Activated naive CD8-positive, alpha-beta T cell treated with anti-CD3 and anti-CD28 coated beads, Interleukin-2, amount 50 U/mL, for 24 hours (primary cell): ENCODE data around the gene SKIC8.

Experiments
- ATAC-seq: fragments of 150-1000 bp; cut with Tn5 transposase; one replicate; pipeline ENCODE4 v1.10.0; 2021
- DNase-seq: peaks from one replicate; pipeline ENCODE4 v3.0.0; 2021
- H3K27ac Mint-ChIP-seq: one replicate; pipeline ENCODE4 v1.8.0; 2021; ENCODE audit warnings: mild to moderate bottlenecking, mixed read lengths
- H3K27me3 Mint-ChIP-seq: one replicate; pipeline ENCODE4 v1.8.0; 2021; ENCODE audit warnings: mixed read lengths
- H3K36me3 Mint-ChIP-seq: one replicate; pipeline ENCODE4 v1.8.0; 2021; ENCODE audit warnings: low read depth, mixed read lengths
- H3K4me1 Mint-ChIP-seq: one replicate; pipeline ENCODE4 v1.8.0; 2021; ENCODE audit warnings: mixed read lengths
- H3K4me3 Mint-ChIP-seq: one replicate; pipeline ENCODE4 v1.8.0; 2021; ENCODE audit warnings: mild to moderate bottlenecking, moderate library complexity, mixed read lengths
- H3K9me3 Mint-ChIP-seq: one replicate; pipeline ENCODE4 v1.8.0; 2021; ENCODE audit warnings: mixed read lengths

SKIC8 gene

GRCh38 chr15:78299101-78299930 lies at the start of gene SKIC8:
TSS of gene SKIC8 (minus strand) at chr15:78299609. CDS start at chr15:78295686, 3,923 bp downstream.
- Mint-ChIP-seq H3K9me3 (no peaks in the 10 kb centered on the region), H3K27me3 (no peaks in the 10 kb centered on the region), H3K36me3 (peaks cover 9% of the 10 kb centered on the region), H3K27ac (peak within 1 kb of the TSS; percentile 91), H3K4me3 (peak within 1 kb of the TSS; percentile 94), H3K4me1 (peaks cover 39% of the 10 kb centered on the region)
- ATAC-seq (peak; percentile 98), DNase-seq (peak; percentile 93)

GRCh38 chr15:78347586-78348543 lies 48.5 kb upstream of the SKIC8 start:
- Mint-ChIP-seq H3K27ac (no peak overlapping the region), H3K4me3 (no peak overlapping the region), H3K27me3 (peaks cover 10% of the 10 kb centered on the region), H3K9me3 (no peaks in the 10 kb centered on the region), H3K4me1 (no peaks in the 10 kb centered on the region), H3K36me3 (no peaks in the 10 kb centered on the region)
- no peak for DNase-seq
- ATAC-seq, result no peak

DNA sequence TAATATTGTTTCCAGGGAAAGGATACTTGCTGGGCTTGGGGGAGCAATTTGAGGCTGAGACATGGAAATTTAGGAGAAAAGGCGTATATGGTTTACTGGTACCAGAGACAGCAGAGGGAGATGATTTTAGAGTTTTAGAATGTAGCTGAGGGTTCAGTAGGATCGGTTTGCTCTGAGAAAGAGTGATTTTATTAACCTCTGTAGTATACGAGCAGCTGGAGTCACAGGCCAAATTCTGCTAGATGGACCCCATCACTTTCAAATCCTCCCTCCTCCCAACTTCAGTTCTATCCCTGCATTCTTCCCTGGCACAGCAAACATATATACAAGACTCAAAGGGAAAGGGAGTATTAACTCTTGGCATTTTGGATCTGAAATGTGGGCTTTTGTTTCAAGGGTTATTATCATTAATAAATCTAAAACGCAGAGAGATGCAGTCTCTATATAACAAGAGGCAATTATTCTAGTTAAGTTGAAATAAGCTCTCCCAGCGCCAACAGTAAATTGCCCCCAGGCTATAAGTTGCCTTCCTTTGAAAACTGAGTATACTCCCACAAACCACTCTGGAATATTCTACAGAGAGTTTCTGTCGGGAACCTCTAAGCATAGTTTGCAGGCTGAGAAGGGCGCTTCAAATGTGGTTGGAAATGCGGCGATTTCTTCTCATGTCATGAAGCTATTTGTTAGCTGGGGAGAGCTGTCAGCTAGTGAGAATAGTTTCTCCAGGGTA lies 46.2 kb upstream of the SKIC8 start:
- peaks cover under 1% of the 10 kb centered on the region for H3K4me1 Mint-ChIP-seq
- H3K36me3 Mint-ChIP-seq, result no peaks in the 10 kb centered on the region
- DNase-seq (no peak), ATAC-seq (no peak)
- peaks cover 28% of the 10 kb centered on the region for H3K27me3 Mint-ChIP-seq
- no peak overlapping the region for H3K27ac Mint-ChIP-seq
- no peak overlapping the region for H3K4me3 Mint-ChIP-seq
- H3K9me3 Mint-ChIP-seq, result no peaks in the 10 kb centered on the region

DNA sequence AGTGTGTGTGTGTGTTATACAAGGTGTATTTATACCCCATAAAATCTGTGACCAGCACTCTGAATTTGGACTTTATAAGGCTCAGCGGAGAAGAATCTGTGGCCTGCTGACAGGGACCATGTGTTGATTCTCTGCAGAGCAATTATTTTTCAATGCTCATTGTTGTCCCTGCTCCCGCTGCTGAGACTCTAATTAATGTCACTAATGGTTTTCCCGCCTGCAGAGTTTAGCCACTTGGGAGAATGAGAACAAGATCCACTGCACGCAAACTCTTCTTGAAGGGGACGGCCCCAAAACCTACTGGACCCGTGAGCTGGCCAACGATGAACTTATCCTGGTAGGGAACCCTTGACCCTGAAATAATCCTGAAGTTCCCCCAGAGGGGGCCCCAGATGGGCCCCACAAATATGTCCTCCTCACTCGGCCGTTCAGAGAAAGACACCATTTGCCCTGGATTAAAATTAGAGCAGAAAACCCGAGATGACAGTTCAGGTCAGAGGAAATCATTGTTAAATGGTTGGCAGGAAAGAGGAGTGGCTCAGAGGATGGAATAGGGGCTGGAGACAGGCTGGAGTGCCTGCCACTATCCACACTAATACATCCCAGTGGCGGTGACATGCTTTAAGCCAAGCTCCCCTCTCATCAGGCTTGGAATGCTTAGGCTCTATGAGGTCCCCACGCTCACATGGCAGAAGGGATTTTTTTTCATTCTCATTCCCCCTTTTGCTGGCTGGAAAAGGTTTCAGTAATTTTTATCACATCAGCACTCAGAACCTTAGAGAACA lies 44.1 kb upstream of the SKIC8 start:
- ATAC-seq (no peak), DNase-seq (no peak)
- H3K4me3 Mint-ChIP-seq, result no peak overlapping the region
- peaks cover 48% of the 10 kb centered on the region for H3K27me3 Mint-ChIP-seq
- H3K9me3 Mint-ChIP-seq, result no peaks in the 10 kb centered on the region
- H3K27ac Mint-ChIP-seq, result no peak overlapping the region
- H3K4me1 Mint-ChIP-seq, result peaks cover 4% of the 10 kb centered on the region
- H3K36me3 Mint-ChIP-seq, result no peaks in the 10 kb centered on the region

GRCh38 chr15:78342021-78342420 lies 42.6 kb upstream of the SKIC8 start:
- H3K9me3 Mint-ChIP-seq, result no peaks in the 10 kb centered on the region
- H3K27me3 Mint-ChIP-seq, result peaks cover 49% of the 10 kb centered on the region
- no peak for DNase-seq
- H3K4me3 Mint-ChIP-seq, result no peak overlapping the region
- peaks cover 4% of the 10 kb centered on the region for H3K4me1 Mint-ChIP-seq
- no peaks in the 10 kb centered on the region for H3K36me3 Mint-ChIP-seq
- ATAC-seq, result no peak
- H3K27ac Mint-ChIP-seq, result no peak overlapping the region

DNA sequence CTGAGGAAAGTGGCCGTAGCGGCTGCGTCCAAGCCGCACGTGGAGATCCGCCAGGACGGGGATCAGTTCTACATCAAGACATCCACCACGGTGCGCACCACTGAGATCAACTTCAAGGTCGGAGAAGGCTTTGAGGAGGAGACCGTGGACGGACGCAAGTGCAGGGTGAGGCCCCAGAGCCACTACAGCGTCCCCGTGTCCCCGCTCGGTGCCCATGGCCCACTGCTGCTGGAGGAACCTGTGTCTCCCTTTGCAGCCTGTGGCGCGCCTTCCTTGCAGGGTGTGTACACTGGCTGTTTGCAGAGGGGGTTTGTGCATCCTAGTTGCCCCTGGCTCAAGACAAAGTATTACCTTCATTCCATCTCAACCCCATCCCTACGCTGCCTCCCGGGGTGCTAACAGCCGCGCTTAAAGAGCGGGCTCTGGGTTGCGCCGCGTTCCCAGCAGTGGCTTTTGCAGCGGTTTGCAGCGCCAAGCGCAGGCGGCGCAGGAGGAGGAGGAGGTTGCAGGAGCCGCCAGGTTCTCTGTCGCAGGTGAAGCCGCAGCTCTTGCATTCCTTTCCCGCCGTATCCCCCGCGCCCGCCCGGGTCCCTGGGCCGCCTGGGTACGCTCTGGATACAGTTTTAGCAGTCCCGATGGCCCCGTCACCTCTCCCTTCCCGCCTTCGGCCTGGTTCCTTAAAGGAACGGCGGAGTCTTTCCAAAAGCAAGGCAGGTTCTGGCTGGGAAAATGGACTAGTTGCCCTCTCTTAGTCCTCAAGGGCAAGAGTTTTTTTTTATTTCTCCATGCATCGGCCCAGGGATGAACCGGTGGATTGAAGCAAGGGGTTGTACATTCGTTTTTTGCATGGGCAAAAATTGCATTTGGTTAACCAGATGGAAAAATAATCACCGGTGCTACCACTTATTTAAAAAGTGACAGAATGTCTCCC lies 41.9 kb upstream of the SKIC8 start:
- H3K27me3 Mint-ChIP-seq, result peaks cover 49% of the 10 kb centered on the region
- peaks cover 4% of the 10 kb centered on the region for H3K4me1 Mint-ChIP-seq
- H3K9me3 Mint-ChIP-seq, result no peaks in the 10 kb centered on the region
- no peak overlapping the region for H3K4me3 Mint-ChIP-seq
- ATAC-seq (no peak), DNase-seq (no peak)
- no peaks in the 10 kb centered on the region for H3K36me3 Mint-ChIP-seq
- H3K27ac Mint-ChIP-seq, result no peak overlapping the region

DNA sequence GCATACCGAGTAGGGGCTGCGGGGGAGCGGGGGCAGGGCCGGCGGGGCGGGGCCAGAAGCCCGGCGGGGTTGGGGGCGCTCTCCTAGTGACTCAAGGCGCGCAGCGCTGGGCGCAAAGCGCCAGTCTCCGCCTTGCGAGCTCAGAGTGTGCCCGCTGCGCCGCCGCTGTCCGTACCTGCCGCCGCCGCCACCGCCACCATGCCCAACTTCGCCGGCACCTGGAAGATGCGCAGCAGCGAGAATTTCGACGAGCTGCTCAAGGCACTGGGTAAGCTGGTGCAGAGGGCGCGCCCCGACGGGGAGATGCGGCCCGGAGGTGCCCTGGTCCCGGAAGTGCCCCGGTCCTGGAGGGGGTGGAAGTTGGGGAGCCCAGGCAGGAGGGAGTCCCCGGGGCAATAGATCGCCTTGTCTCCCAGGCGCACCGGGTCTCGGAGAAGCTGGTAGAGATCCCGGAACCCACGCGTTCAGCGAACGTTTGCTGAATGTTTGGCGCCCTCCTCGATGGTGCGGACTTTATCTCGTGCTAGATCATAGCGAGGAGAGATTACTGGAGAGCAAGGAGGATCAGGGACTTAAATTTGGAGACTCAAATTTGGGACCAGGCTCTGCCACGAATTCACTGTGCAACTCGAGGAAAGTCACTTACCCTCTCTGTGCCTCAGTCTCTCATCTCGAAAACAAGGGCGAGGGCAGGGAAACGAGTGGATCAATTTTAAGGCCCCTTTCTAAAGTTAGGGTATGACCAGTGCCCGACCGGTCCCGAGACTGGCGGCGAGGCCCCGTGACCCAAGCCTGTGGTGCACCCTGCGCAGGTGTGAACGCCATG lies 41.0 kb upstream of the SKIC8 start, which contains the start of gene CRABP1:
CRABP1 (plus strand) TSS at position 123 of the 826 bp plus-strand sequence; CDS start at position 199, 76 bp downstream.
- no peaks in the 10 kb centered on the region for H3K9me3 Mint-ChIP-seq
- peaks cover 49% of the 10 kb centered on the region for H3K27me3 Mint-ChIP-seq
- H3K4me1 Mint-ChIP-seq, result peaks cover 4% of the 10 kb centered on the region
- H3K4me3 Mint-ChIP-seq, result no peak within 1 kb of the TSS
- no peaks in the 10 kb centered on the region for H3K36me3 Mint-ChIP-seq
- no peak within 1 kb of the TSS for H3K27ac Mint-ChIP-seq
- no peak for ATAC-seq
- no peak for DNase-seq

- Mint-ChIP-seq H3K4me1 (peaks cover 4% of the 10 kb centered on the region), H3K9me3 (no peaks in the 10 kb centered on the region), H3K27ac (no peak overlapping the region), H3K4me3 (no peak overlapping the region), H3K36me3 (no peaks in the 10 kb centered on the region), H3K27me3 (peaks cover 49% of the 10 kb centered on the region)
- DNase-seq (no peak), ATAC-seq (no peak)
These were observed 40.1 kb upstream of the SKIC8 start for GRCh38 chr15:78339559-78339958.

DNA sequence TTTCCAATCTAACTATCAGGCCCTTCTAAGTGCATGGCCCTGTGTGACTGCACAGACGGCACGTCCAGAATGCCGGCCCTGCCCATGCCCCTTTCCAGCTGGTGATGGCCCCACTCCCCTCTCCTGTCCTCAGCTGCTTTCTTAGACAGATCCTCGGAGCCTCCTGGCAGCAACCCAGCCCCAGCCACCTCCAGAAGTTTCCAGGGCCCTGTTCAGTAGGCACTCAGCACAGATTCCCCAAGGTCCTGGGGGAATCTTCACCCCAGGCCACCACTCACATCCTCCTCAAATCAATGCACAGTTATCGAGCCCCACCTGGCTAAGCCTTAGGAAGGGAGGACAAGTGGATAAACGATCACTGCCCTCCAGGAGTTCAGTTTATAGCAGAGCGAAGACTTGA lies 39.4 kb upstream of the SKIC8 start:
- Mint-ChIP-seq H3K27me3 (peaks cover 49% of the 10 kb centered on the region), H3K4me1 (peaks cover 4% of the 10 kb centered on the region), H3K27ac (no peak overlapping the region), H3K36me3 (no peaks in the 10 kb centered on the region), H3K4me3 (no peak overlapping the region), H3K9me3 (no peaks in the 10 kb centered on the region)
- ATAC-seq (no peak), DNase-seq (no peak)

DNA sequence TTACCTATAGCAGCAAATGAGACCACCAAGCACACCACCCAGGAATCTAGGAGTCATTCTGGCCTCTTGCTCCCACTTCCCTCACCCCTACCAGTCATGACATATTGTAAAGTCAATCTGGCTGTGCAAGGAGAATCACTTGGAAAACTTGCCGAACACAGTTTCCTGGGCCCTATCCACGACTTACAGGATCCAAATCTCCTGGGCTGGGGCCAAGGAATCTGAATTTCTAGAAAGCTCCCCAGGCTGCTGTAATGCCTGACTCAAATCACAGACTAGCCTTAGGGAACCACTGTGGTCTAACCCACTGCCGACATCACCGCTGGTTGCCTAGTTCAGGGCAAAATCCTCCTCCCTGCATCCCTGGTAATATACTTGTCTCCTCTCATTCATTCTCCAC lies 36.6 kb upstream of the SKIC8 start:
- peaks cover 4% of the 10 kb centered on the region for H3K4me1 Mint-ChIP-seq
- no peak for DNase-seq
- H3K9me3 Mint-ChIP-seq, result no peaks in the 10 kb centered on the region
- no peak overlapping the region for H3K27ac Mint-ChIP-seq
- no peaks in the 10 kb centered on the region for H3K36me3 Mint-ChIP-seq
- H3K4me3 Mint-ChIP-seq, result no peak overlapping the region
- no peak for ATAC-seq
- H3K27me3 Mint-ChIP-seq, result peaks cover 29% of the 10 kb centered on the region

GRCh38 chr15:78334845-78335244 lies 35.4 kb upstream of the SKIC8 start:
- no peak overlapping the region for H3K27ac Mint-ChIP-seq
- no peak overlapping the region for H3K4me3 Mint-ChIP-seq
- H3K4me1 Mint-ChIP-seq, result peaks cover 3% of the 10 kb centered on the region
- H3K36me3 Mint-ChIP-seq, result no peaks in the 10 kb centered on the region
- H3K9me3 Mint-ChIP-seq, result no peaks in the 10 kb centered on the region
- peaks cover 19% of the 10 kb centered on the region for H3K27me3 Mint-ChIP-seq
- ATAC-seq (no peak), DNase-seq (no peak)

- no peak overlapping the region for H3K4me3 Mint-ChIP-seq
- ATAC-seq (no peak), DNase-seq (no peak)
- no peak overlapping the region for H3K27ac Mint-ChIP-seq
- H3K9me3 Mint-ChIP-seq, result no peaks in the 10 kb centered on the region
- no peaks in the 10 kb centered on the region for H3K27me3 Mint-ChIP-seq
- no peaks in the 10 kb centered on the region for H3K4me1 Mint-ChIP-seq
- H3K36me3 Mint-ChIP-seq, result no peaks in the 10 kb centered on the region
These were observed 30.2 kb upstream of the SKIC8 start for GRCh38 chr15:78329625-78330024.
